K562 (cell line): ENCODE measurements around the gene CLDND1. TPM values are rescaled to one million over a fixed set of nuclear protein-coding genes. Genes with fewer than 3 reads are reported as not detected.

Source experiments
- ATAC-seq: fragments of 200-7000 bp; cut with Tn5 transposase; 3 replicates; pipeline ENCODE4 v1.9.1; 2020; ENCODE audit warnings: moderate library complexity
- BruUV-seq: library from RNA; stranded (reverse); fragments of 400-500 nt; replicated peaks from 2 replicates; lab custom pipeline; 2021; lab: Mats Ljungman, UMichigan
- CTCF ChIA-PET: fragments of 300-600 bp; formaldehyde crosslinking; extraction: SDS; loops from one replicate; lab custom pipeline; 2021; ENCODE audit warnings: low intra/inter-chr PET ratio; lab: Yijun Ruan, JAX
- POLR2A ChIA-PET: fragments of 300-600, 350-650 bp; sonication (Branson Sonifier 250); formaldehyde crosslinking; extraction: SDS; loops from one replicate; lab custom pipeline; 2021; ENCODE audit warnings: antibody characterized with exemption, inconsistent platforms; lab: Yijun Ruan, JAX
- DNase-seq, 4 experiments: peaks; one replicate each; pipeline versions ENCODE4 v3.0.0 to v3.0.0-alpha.2; 2011 to 2018; ENCODE audit warnings: low spot score in 3 of 4, mixed read lengths in 3 of 4; ENCODE audit errors: extremely low read depth in 1 of 4
- FAIRE-seq: peaks from 2 replicates; lab custom pipeline; 2011; peaks lifted over from hg19 to GRCh38; lab: Jason Lieb, UNC
- H2AFZ ChIP-seq: 2 replicates; pipeline ENCODE4 v1.6.0; 2011; ENCODE audit warnings: low read depth, low read length, control low read depth, inconsistent platforms
- H3K27ac ChIP-seq: fragments of 200-600 bp; 3 replicates; pipeline ENCODE4 v1.8.0; 2011; ENCODE audit warnings: low read depth, mild to moderate bottlenecking, control low read depth, inconsistent platforms, low read length, moderate library complexity, mixed read lengths; ENCODE audit errors: extremely low read depth
- H3K27me3 ChIP-seq, 2 experiments: fragments of 300-600 bp in 1 of 2; 2 replicates in 1 of 2; 3 replicates in 1 of 2; pipeline versions ENCODE4 v1.6.0 to v1.8.0; 2011; ENCODE audit warnings: inconsistent platforms in 2 of 2, low read length in 2 of 2, mild to moderate bottlenecking in 1 of 2, mixed read lengths in 1 of 2, moderate library complexity in 1 of 2; ENCODE audit not compliant: control insufficient read depth in 2 of 2, insufficient read depth in 2 of 2
- H3K36me3 ChIP-seq: fragments of 300-600 bp; 3 replicates; pipeline ENCODE4 v1.8.0; 2011; ENCODE audit warnings: mild to moderate bottlenecking, low read length, inconsistent platforms; ENCODE audit not compliant: control insufficient read depth, insufficient read depth
- H3K4me1 ChIP-seq, 2 experiments: fragments of 200-600 bp in 1 of 2; replicated peaks in 1 of 2; 2 replicates in 1 of 2; 3 replicates in 1 of 2; pipeline versions ENCODE4 v1.5.1 to v1.8.0; 2011; ENCODE audit warnings: inconsistent platforms in 2 of 2, low read length in 2 of 2, mild to moderate bottlenecking in 1 of 2, mixed read lengths in 1 of 2, moderate library complexity in 1 of 2; ENCODE audit not compliant: control insufficient read depth in 2 of 2, insufficient read depth in 2 of 2
- H3K4me2 ChIP-seq: 2 replicates; pipeline ENCODE4 v1.6.1; 2011; ENCODE audit warnings: low read length, control low read depth, inconsistent platforms, mixed read lengths; ENCODE audit not compliant: insufficient read depth
- H3K4me3 ChIP-seq: fragments of 200-600 bp; sonication (generic), shearing (Covaris generic); 2 replicates; pipeline ENCODE4 v1.5.1; 2016; ENCODE audit warnings: control low read depth, inconsistent platforms
- H3K79me2 ChIP-seq: fragments of 200-600 bp; 3 replicates; pipeline ENCODE4 v1.8.0; 2011; ENCODE audit warnings: low read length, inconsistent platforms; ENCODE audit not compliant: control insufficient read depth, insufficient read depth
- H3K9ac ChIP-seq, 2 experiments: 2 replicates each; pipeline versions ENCODE4 v1.6.0 to v1.6.1; 2011; ENCODE audit warnings: low read depth in 2 of 2, low read length in 2 of 2, control low read depth in 1 of 2, inconsistent platforms in 1 of 2, mild to moderate bottlenecking in 1 of 2, mixed read lengths in 1 of 2; ENCODE audit not compliant: insufficient read depth in 1 of 2
- H3K9me1 ChIP-seq: one replicate; pipeline ENCODE4 v1.6.0; 2011; ENCODE audit warnings: inconsistent platforms, mild to moderate bottlenecking, low read length, moderate library complexity; ENCODE audit not compliant: control insufficient read depth, insufficient read depth
- H3K9me3 ChIP-seq: replicated peaks from 2 replicates; pipeline ENCODE4 v1.5.1; 2011; ENCODE audit warnings: low read depth, low read length, inconsistent platforms; ENCODE audit not compliant: control insufficient read depth, insufficient read depth
- H4K20me1 ChIP-seq: replicated peaks from 2 replicates; pipeline ENCODE4 v1.6.1; 2011; ENCODE audit warnings: low read length, inconsistent platforms, mixed read lengths; ENCODE audit not compliant: control insufficient read depth, insufficient read depth
- CBX3 ChIP-seq, 2 experiments: IDR thresholded peaks; 1 replicate in 1 of 2; 2 replicates in 1 of 2; pipeline ENCODE4 v1.6.1; 2012; ENCODE audit warnings: inconsistent platforms in 2 of 2, low read length in 2 of 2, borderline replicate concordance in 1 of 2, control low read depth in 1 of 2
- ELF1 ChIP-seq: fragments of 200-800 bp; sonication (Bioruptor generic); IDR thresholded peaks from 2 replicates; pipeline ENCODE4 v1.6.1; 2016; ENCODE audit warnings: missing genetic modification characterization, missing compliant biosample characterization
- FUS ChIP-seq: fragments of 200-400 bp; formaldehyde crosslinking; optimal IDR thresholded peaks from 2 replicates; pipeline ENCODE3; 2017; ENCODE audit warnings: low read depth, low read length
- WGBS: fragments of 100-300 bp; shearing (Covaris generic); methylation state at CpG from one replicate; pipeline ENCODE4 v1.1.6; 2016; ENCODE audit warnings: low coverage, mixed read lengths; ENCODE audit not compliant: insufficient coverage; ENCODE audit errors: missing lambda C conversion rate; 5-methylcytosine and 5-hydroxymethylcytosine counted together
- in situ Hi-C: fragments of 300-500 bp; cut with MboI; formaldehyde crosslinking; loops from 4 replicates; pipeline ENCODE4 v1.15.0; 2018; ENCODE audit warnings: inconsistent platforms, mixed read lengths
- intact Hi-C: fragments of 100-400 bp; cut with micrococcal nuclease; formaldehyde crosslinking; loops from 2 replicates; pipeline ENCODE4 v1.14.2; 2022
- polyA plus RNA-seq, 8 experiments: library from polyadenylated mRNA; depleted of rRNA in 4 of 8; stranded (reverse) in 5 of 8; unstranded in 3 of 8; fragments of >200 nt; fragmentation: Nextera tagmentation in 2 of 8; fragmentation: Illumina TruSeq in 1 of 8; extraction: Ambion mirVana in 2 of 8; extraction: Trizol in 1 of 8; gene quantifications; 2 replicates each; pipeline versions ENCODE4 v1.2.1 to v1.2.3, GENCODE V29; 2011 to 2014; ENCODE audit warnings: inconsistent platforms in 1 of 8, missing spikeins in 1 of 8
- total RNA-seq, 7 experiments: library from RNA; depleted of rRNA in 6 of 7; stranded (reverse); fragments of >200 nt in 6 of 7; fragmentation: Illumina TruSeq in 2 of 7; extraction: Trizol in 2 of 7; gene quantifications; 2 replicates each; pipeline versions ENCODE4 v1.2.1 to v1.2.3, GENCODE V29; 2011 to 2021; ENCODE audit warnings: low replicate concordance in 1 of 7
- TF ChIP-seq, protein P1 (sequence below): fragments of 450-650 bp; IDR thresholded peaks from 2 replicates; pipeline ENCODE4 v1.6.1; 2016; ENCODE audit warnings: missing biosample characterization, missing genetic modification characterization

Gene CLDND1
- total and polyA plus RNA-seq, 9 of the 15 experiments (the other 6 are each of a cell fraction or from before 2014, with no cell fraction given), result 29.2 to 141 (median 60.7) TPM

DNA sequence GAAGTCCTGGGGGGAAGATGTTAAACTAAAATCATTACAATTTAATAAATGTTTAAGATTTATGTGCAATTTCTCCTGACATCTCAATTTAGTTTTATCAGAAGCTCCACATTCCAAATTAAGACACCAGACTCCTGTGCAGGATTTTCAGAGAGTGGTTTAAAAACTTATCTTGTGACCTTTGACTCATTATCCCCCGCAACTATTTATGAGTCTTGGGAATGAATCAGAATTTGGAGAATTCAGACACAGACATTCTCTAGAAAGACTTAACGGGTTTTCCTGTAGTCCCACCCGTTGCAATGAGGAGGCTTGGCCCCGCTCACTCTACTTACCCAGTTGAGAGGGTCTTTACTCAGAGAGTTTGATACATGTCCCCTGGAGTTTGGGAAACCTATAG lies 18.2 kb downstream of the CLDND1 start:
- intact Hi-C loops (no loop called here), in situ Hi-C loops (no loop called here)
- no peaks in the 10 kb centered on the region for H3K27me3 ChIP-seq
- CTCF ChIA-PET, result no interaction called here
- peaks cover 0 to 5% of the 10 kb centered on the region in 2 experiments; a peak in 1 of 5 replicates for H3K4me1 ChIP-seq
- H3K4me3 ChIP-seq, result no peak overlapping the region
- 51% methylated on average over 3 of the region's 4 CpGs for WGBS
- no peak overlapping the region for H3K4me2 ChIP-seq
- no peak overlapping the region for H3K27ac ChIP-seq
- no peaks in the 10 kb centered on the region for H3K79me2 ChIP-seq
- no peaks in the 10 kb centered on the region for H3K9me3 ChIP-seq
- no peak overlapping the region for H3K9ac ChIP-seq
- H3K9me1 ChIP-seq, result no peaks in the 10 kb centered on the region
- no TSS peak for BruUV-seq
- DNase-seq (no peak), ATAC-seq (no peak), FAIRE-seq (no peak)
- POLR2A ChIA-PET, result no interaction called here
- no peaks in the 10 kb centered on the region for H3K36me3 ChIP-seq
- H4K20me1 ChIP-seq, result no peaks in the 10 kb centered on the region
- TF ChIP-seq, protein P1, sequence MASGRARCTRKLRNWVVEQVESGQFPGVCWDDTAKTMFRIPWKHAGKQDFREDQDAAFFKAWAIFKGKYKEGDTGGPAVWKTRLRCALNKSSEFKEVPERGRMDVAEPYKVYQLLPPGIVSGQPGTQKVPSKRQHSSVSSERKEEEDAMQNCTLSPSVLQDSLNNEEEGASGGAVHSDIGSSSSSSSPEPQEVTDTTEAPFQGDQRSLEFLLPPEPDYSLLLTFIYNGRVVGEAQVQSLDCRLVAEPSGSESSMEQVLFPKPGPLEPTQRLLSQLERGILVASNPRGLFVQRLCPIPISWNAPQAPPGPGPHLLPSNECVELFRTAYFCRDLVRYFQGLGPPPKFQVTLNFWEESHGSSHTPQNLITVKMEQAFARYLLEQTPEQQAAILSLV (tag), result no peak
- TF ChIP-seq FUS, result no peak
- no peak for TF ChIP-seq CBX3 (IDR thresholded peaks at IDR 0.05; ENCODE audit: borderline replicate concordance in 1 of 2, low read length in 2 of 2)
- no peak for TF ChIP-seq ELF1 (tag)
- no peak overlapping the region for H2AFZ ChIP-seq
